Activated CD4-positive, alpha-beta T cell treated with anti-CD3 and anti-CD28 coated beads, Interleukin-2, amount 10 ng/mL, durations not matched to agents 7 days and 5 days (primary cell): ENCODE measurements around the gene RRP15. TPM values are rescaled to one million over a fixed set of nuclear protein-coding genes. Genes with fewer than 3 reads are reported as not detected.

Experiments
- CTCF ChIA-PET: fragments of 350-600 bp; sonication (Branson Sonifier 250); formaldehyde crosslinking; loops from one replicate; lab custom pipeline; 2021; ENCODE audit warnings: antibody characterized with exemption; lab: Charles Lee
- POLR2A ChIA-PET: fragments of 350-600 bp; sonication (Branson Sonifier 250); formaldehyde crosslinking; loops from one replicate; lab custom pipeline; 2021; ENCODE audit warnings: antibody characterized with exemption; lab: Charles Lee
- DNase-seq: peaks from one replicate; pipeline ENCODE4 v3.0.0-alpha.2; 2020
- H3K27ac Mint-ChIP-seq: one replicate; pipeline ENCODE4 v1.8.0; 2021; ENCODE audit warnings: mild to moderate bottlenecking, moderate library complexity, mixed read lengths
- H3K27me3 Mint-ChIP-seq: one replicate; pipeline ENCODE4 v1.8.0; 2021; ENCODE audit warnings: mixed read lengths
- H3K36me3 Mint-ChIP-seq: one replicate; pipeline ENCODE4 v1.8.0; 2021; ENCODE audit warnings: low read depth, mixed read lengths
- H3K4me1 Mint-ChIP-seq: one replicate; pipeline ENCODE4 v1.8.0; 2021; ENCODE audit warnings: mixed read lengths
- H3K4me3 Mint-ChIP-seq: one replicate; pipeline ENCODE4 v1.8.0; 2021; ENCODE audit warnings: mild to moderate bottlenecking, moderate library complexity, mixed read lengths
- H3K9me3 Mint-ChIP-seq: one replicate; pipeline ENCODE4 v1.8.0; 2021; ENCODE audit warnings: mixed read lengths
- total RNA-seq, 2 experiments: library from RNA; stranded (reverse); gene quantifications; one replicate each; pipeline ENCODE4 v1.2.3, GENCODE V29; 2021

Gene RRP15
- total RNA-seq, 2 experiments from 2014 or later, result 14.0 to 18.0 TPM

DNA sequence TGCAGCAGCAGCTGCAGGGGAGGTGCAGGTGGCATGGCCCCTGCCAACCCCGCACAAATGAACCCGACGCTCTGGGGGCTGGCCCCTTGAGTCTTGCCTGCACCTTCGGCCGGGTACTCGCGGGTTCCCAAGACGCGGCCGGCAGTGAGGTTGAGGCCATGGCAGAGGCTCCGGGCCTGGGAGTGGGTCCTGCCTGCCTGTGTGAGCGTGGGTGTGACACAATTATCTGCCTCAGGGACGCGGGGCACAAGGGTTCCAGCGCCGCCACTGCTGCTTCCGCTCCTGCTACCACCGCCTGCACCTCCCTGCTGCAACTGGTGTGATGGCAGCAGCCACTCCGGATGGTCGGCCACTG lies 39.1 kb downstream of the RRP15 start:
- no peak for DNase-seq
- H3K27ac Mint-ChIP-seq, result no peak overlapping the region
- H3K27me3 Mint-ChIP-seq, result no peaks in the 10 kb centered on the region
- ChIA-PET CTCF (no interaction called here), POLR2A (interaction anchor here (0.8 kb wide), 1 partner anchor 976 kb away, joined by 3 read pairs; no protein-coding TSS in a partner anchor)
- no peaks in the 10 kb centered on the region for H3K4me1 Mint-ChIP-seq
- peaks cover 5% of the 10 kb centered on the region for H3K36me3 Mint-ChIP-seq
- H3K4me3 Mint-ChIP-seq, result no peak overlapping the region
- H3K9me3 Mint-ChIP-seq, result no peaks in the 10 kb centered on the region

DNA sequence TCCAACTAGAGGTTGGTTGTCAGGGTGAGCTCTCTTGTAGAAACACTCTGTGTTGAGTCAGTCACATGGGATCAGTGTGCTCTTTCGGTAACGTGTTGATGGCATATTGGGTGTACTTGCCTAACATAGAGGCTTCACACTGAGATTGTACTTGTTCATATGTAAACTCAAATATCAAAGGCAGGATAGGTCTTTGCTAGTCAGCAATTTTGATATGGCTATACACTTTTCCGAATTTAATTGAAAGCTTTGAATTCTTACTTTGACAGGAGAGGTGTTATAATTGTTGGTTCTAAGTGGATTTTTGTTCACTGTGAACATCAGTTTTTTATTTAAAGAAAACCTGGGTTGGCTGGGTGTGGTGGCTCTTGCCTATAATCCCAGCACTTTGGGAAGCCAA lies 43.7 kb downstream of the RRP15 start:
- Mint-ChIP-seq H3K27me3 (no peaks in the 10 kb centered on the region), H3K27ac (no peak overlapping the region), H3K4me1 (no peaks in the 10 kb centered on the region), H3K36me3 (peaks cover 5% of the 10 kb centered on the region), H3K9me3 (no peaks in the 10 kb centered on the region), H3K4me3 (no peak overlapping the region)
- ChIA-PET CTCF (no interaction called here), POLR2A (no interaction called here)
- DNase-seq, result no peak

DNA sequence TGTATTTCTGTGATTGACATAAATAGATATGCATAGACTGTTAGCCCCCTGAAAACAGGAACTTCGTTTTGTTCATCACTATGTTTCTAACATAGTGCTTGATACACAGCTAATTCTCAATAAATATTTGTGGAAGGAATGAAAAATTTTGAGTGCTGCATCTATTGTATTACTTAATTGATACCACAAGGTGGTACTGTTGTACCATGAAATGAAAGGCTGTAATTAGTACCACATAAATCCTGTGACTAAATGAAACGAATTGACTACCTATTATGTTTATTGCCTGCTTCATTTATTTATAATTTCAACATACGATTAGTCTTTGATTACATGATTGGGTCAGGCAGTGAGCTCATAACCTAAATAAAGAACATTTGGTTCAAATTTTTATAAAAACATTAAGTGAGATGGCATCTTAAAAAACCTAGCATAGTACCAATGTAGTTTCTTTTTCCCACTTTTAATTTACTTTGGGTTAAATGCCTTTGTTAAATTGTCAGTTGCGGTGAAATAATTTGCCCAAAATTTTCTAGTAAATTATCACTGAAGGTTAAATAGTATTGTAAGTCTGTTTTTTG lies 45.0 kb downstream of the RRP15 start:
- DNase-seq, result no peak
- H3K4me1 Mint-ChIP-seq, result no peaks in the 10 kb centered on the region
- POLR2A ChIA-PET, result interaction anchor here (0.7 kb wide), 1 partner anchor 13 kb away, joined by 3 read pairs; no protein-coding TSS in a partner anchor
- CTCF ChIA-PET, result interaction anchor here (1.0 kb wide), 1 partner anchor 9 kb away, joined by 3 read pairs; no protein-coding TSS in a partner anchor
- H3K36me3 Mint-ChIP-seq, result peaks cover 4% of the 10 kb centered on the region
- no peaks in the 10 kb centered on the region for H3K9me3 Mint-ChIP-seq
- H3K27me3 Mint-ChIP-seq, result no peaks in the 10 kb centered on the region
- H3K27ac Mint-ChIP-seq, result no peak overlapping the region
- no peak overlapping the region for H3K4me3 Mint-ChIP-seq

DNA sequence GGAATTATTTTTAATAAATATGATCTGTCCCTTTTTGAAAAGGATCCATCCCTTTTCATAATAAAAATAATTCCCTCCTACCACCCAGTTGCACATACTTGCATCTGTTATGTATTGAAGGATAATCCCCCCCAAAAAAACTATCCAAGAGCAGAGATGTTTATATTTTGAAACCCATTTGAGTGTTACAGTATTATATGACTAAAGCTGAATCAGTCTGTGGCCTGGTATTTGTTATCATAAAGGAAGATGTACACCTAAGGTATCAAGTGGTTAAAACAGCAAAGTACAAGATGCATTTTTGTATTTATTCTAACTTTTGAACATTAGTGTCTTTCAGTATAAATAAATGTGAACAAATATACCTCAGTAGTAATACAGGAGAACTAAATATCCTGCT lies 47.3 kb downstream of the RRP15 start:
- peaks cover 4% of the 10 kb centered on the region for H3K36me3 Mint-ChIP-seq
- DNase-seq, result no peak
- H3K4me1 Mint-ChIP-seq, result no peaks in the 10 kb centered on the region
- ChIA-PET POLR2A (no interaction called here), CTCF (no interaction called here)
- H3K27me3 Mint-ChIP-seq, result no peaks in the 10 kb centered on the region
- no peak overlapping the region for H3K4me3 Mint-ChIP-seq
- no peaks in the 10 kb centered on the region for H3K9me3 Mint-ChIP-seq
- H3K27ac Mint-ChIP-seq, result no peak overlapping the region

DNA sequence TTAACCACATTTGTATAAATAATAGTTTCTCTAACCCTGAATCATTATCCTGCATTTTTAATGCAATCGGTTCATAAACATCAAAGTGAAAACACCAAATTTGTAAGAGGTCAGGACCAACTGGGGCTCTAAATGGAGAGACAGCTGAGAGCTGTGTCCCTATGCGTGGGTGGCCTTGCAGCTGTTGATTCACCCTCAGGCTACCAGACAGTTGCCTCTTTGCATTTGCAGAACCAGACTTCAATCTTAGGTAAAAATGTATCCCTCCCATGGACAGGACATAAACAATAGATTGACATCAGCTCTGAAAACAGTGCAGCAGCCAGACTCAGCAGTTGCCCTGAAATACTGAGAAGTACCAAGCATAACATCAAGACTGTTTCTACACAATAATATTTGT lies 51.2 kb downstream of the RRP15 start:
- DNase-seq, result no peak
- H3K4me3 Mint-ChIP-seq, result no peak overlapping the region
- no peaks in the 10 kb centered on the region for H3K4me1 Mint-ChIP-seq
- peaks cover 4% of the 10 kb centered on the region for H3K36me3 Mint-ChIP-seq
- H3K9me3 Mint-ChIP-seq, result no peaks in the 10 kb centered on the region
- ChIA-PET CTCF (no interaction called here), POLR2A (no interaction called here)
- no peaks in the 10 kb centered on the region for H3K27me3 Mint-ChIP-seq
- H3K27ac Mint-ChIP-seq, result no peak overlapping the region

DNA sequence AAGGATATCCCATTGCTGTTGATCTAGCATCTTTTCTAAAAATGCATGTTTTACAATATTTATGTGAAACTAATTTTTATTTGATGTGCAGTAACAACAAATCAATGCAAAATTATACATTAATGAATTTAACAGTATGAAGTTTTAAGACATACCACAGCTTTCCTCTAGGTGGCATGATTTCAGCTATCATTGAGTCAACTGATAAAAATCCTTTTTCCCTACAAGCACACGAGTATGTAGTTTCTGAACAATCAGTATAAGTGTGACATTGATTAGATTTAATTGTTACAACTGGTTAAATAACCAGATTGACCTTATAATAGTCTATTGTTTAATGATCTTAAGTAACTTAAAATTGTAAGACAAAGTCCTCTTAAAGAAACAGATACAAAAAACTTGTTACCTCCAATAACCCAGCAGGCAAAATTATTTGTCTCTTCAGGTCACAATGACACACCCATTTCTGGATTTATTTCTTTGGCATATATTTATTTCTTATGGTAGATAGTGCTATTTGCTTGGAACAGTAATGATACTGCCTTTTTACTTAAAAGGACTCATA lies 54.3 kb downstream of the RRP15 start:
- H3K27me3 Mint-ChIP-seq, result no peaks in the 10 kb centered on the region
- H3K4me1 Mint-ChIP-seq, result no peaks in the 10 kb centered on the region
- POLR2A ChIA-PET, result no interaction called here
- H3K9me3 Mint-ChIP-seq, result no peaks in the 10 kb centered on the region
- no peaks in the 10 kb centered on the region for H3K36me3 Mint-ChIP-seq
- no peak for DNase-seq
- CTCF ChIA-PET, result interaction anchor here (1.0 kb wide), 1 partner anchor 165 kb away, joined by 4 read pairs; no protein-coding TSS in a partner anchor
- H3K27ac Mint-ChIP-seq, result no peak overlapping the region
- H3K4me3 Mint-ChIP-seq, result no peak overlapping the region

DNA sequence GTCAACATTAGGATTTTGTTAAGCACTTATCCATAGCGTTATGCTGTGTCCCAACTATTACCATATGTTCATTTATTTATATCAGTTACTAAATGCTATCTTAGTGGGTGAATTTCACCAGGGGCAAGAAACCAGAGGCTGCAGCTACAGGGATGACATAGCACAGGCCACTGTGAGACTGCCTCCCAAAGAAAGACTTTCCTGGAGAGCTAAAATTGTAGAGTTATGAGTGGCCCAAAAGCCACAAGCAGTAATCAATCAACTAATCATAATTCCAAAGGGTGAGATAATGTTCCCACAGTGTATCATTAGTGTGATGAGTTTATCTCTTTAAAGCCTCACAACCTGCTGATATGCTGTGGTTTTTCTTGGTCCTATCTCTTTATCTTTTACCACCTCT lies 56.2 kb downstream of the RRP15 start:
- H3K4me1 Mint-ChIP-seq, result no peaks in the 10 kb centered on the region
- POLR2A ChIA-PET, result no interaction called here

DNA sequence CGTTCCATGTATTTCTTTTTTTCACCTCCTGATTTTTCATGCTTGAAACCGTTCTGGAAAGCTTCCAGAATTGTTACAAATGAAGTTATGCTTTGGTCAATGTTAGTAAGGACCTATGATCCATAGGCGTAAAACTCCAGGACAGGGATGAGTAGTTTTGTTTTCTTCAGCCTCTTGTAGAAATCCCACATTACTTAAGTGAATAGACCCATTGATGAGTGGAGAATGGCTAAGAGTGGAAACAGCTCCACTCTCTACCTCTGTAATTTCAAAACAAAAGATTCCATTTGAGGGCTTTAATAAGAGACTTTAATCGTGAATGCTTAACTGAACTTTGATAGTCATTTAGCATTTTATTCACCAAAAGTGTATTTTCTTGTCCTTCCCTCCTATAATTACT lies 57.0 kb downstream of the RRP15 start:
- Mint-ChIP-seq H3K27ac (no peak overlapping the region), H3K4me3 (no peak overlapping the region), H3K36me3 (no peaks in the 10 kb centered on the region), H3K27me3 (peaks cover 13% of the 10 kb centered on the region), H3K4me1 (no peaks in the 10 kb centered on the region), H3K9me3 (no peaks in the 10 kb centered on the region)
- DNase-seq, result no peak
- CTCF ChIA-PET, result interaction anchor here (1.3 kb wide), 1 partner anchor 20 kb away, joined by 3 read pairs; no protein-coding TSS in a partner anchor
- POLR2A ChIA-PET, result interaction anchor here (0.6 kb wide), 1 partner anchor 34 kb away, joined by 3 read pairs; no protein-coding TSS in a partner anchor

More for the DNA sequence above, 56.2 kb downstream of the RRP15 start:
- Mint-ChIP-seq H3K27me3 (peaks cover 5% of the 10 kb centered on the region), H3K9me3 (no peaks in the 10 kb centered on the region), H3K36me3 (no peaks in the 10 kb centered on the region), H3K27ac (no peak overlapping the region), H3K4me3 (no peak overlapping the region)
- DNase-seq, result no peak
- CTCF ChIA-PET, result interaction anchor here (1.3 kb wide), 1 partner anchor 19 kb away, joined by 3 read pairs; no protein-coding TSS in a partner anchor

DNA sequence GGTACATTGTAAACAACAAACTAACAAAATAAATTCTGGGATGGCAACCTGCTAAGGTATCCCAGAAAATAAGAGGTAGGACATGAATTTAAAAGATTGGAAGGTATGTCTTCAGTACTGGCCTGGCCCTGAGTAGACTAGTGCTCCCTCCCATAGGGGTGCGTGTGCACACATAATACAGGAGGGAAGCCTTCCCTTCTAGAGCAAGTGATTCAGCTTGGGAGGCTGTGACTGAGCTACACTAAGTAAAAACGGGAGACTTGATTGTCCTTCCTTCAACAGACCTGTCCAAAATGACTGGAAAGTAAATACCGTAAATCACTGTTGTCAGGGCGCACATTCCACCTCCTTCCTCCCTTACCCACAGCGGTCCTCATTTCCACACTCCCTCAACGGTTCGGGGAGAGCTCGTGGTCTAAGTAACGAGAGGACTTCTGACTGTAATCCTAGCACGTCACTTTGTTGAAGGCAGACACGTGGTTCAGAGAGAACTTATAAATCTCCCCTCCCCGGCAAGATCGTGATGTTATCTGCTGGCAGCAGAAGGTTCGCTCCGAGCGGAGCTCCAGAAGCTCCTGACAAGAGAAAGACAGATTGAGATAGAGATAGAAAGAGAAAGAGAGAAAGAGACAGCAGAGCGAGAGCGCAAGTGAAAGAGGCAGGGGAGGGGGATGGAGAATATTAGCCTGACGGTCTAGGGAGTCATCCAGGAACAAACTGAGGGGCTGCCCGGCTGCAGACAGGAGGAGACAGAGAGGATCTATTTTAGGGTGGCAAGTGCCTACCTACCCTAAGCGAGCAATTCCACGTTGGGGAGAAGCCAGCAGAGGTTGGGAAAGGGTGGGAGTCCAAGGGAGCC lies 60.0 kb downstream of the RRP15 start, which contains the start of gene TGFB2:
TSS of gene TGFB2 (plus strand) at position 523 of the 859 bp plus-strand sequence. CDS start 1,366 bp downstream, outside the sequence.
- H3K27me3 Mint-ChIP-seq, result peaks cover 40% of the 10 kb centered on the region
- no peak for DNase-seq
- H3K4me3 Mint-ChIP-seq, result no peak within 1 kb of the TSS
- no peaks in the 10 kb centered on the region for H3K4me1 Mint-ChIP-seq
- ChIA-PET POLR2A (interaction anchor here (0.7 kb wide), 2 partner anchors 11 to 60 kb away, joined by 3 to 4 read pairs; no protein-coding TSS in a partner anchor), CTCF (interaction anchor here (1.0 kb wide), 1 partner anchor 27 kb away, joined by 4 read pairs; no protein-coding TSS in a partner anchor)
- H3K9me3 Mint-ChIP-seq, result no peaks in the 10 kb centered on the region
- H3K27ac Mint-ChIP-seq, result peak within 1 kb of the TSS; percentile 14
- no peaks in the 10 kb centered on the region for H3K36me3 Mint-ChIP-seq

DNA sequence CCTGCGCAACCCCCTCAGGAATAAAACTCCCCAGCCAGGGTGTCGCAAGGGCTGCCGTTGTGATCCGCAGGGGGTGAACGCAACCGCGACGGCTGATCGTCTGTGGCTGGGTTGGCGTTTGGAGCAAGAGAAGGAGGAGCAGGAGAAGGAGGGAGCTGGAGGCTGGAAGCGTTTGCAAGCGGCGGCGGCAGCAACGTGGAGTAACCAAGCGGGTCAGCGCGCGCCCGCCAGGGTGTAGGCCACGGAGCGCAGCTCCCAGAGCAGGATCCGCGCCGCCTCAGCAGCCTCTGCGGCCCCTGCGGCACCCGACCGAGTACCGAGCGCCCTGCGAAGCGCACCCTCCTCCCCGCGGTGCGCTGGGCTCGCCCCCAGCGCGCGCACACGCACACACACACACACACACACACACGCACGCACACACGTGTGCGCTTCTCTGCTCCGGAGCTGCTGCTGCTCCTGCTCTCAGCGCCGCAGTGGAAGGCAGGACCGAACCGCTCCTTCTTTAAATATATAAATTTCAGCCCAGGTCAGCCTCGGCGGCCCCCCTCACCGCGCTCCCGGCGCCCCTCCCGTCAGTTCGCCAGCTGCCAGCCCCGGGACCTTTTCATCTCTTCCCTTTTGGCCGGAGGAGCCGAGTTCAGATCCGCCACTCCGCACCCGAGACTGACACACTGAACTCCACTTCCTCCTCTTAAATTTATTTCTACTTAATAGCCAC lies 60.7 kb downstream of the RRP15 start:
- Mint-ChIP-seq H3K36me3 (no peaks in the 10 kb centered on the region), H3K4me1 (no peaks in the 10 kb centered on the region), H3K9me3 (no peaks in the 10 kb centered on the region), H3K27ac (peak overlapping the region; percentile 14), H3K4me3 (no peak overlapping the region), H3K27me3 (peaks cover 45% of the 10 kb centered on the region)
- POLR2A ChIA-PET, result interaction anchor here (0.7 kb wide), 1 partner anchor 12 kb away, joined by 3 read pairs; no protein-coding TSS in a partner anchor
- CTCF ChIA-PET, result interaction anchor here (1.0 kb wide), 1 partner anchor 28 kb away, joined by 4 read pairs; no protein-coding TSS in a partner anchor
- peak; percentile 19 for DNase-seq

DNA sequence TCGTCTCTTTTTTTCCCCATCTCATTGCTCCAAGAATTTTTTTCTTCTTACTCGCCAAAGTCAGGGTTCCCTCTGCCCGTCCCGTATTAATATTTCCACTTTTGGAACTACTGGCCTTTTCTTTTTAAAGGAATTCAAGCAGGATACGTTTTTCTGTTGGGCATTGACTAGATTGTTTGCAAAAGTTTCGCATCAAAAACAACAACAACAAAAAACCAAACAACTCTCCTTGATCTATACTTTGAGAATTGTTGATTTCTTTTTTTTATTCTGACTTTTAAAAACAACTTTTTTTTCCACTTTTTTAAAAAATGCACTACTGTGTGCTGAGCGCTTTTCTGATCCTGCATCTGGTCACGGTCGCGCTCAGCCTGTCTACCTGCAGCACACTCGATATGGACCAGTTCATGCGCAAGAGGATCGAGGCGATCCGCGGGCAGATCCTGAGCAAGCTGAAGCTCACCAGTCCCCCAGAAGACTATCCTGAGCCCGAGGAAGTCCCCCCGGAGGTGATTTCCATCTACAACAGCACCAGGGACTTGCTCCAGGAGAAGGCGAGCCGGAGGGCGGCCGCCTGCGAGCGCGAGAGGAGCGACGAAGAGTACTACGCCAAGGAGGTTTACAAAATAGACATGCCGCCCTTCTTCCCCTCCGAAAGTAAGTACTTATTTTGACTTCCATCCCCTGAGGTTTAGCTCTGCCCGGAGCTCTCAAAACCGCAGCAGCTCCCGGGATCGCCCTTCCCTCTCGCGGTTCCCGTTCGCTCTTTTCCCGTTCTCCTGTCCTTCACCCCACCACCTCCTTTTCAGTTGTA lies 61.5 kb downstream of the RRP15 start:
- no peaks in the 10 kb centered on the region for H3K9me3 Mint-ChIP-seq
- ChIA-PET CTCF (no interaction called here), POLR2A (no interaction called here)
- no peaks in the 10 kb centered on the region for H3K36me3 Mint-ChIP-seq
- DNase-seq, result no peak
- H3K27ac Mint-ChIP-seq, result peak overlapping the region; percentile 14
- H3K4me3 Mint-ChIP-seq, result no peak overlapping the region
- peaks cover 49% of the 10 kb centered on the region for H3K27me3 Mint-ChIP-seq
- H3K4me1 Mint-ChIP-seq, result peaks cover 7% of the 10 kb centered on the region
